HepG2 (cell line): ENCODE data around the gene CASZ1.

Experiments used
- ATF2 ChIP-seq: sonication (generic); formaldehyde crosslinking; IDR thresholded peaks from 2 replicates; pipeline ENCODE4 v1.4.0; 2020; ENCODE audit warnings: missing genetic modification reagents
- CHCHD3 ChIP-seq: sonication (generic); formaldehyde crosslinking; IDR thresholded peaks from 2 replicates; pipeline ENCODE4 v1.8.0; 2022; ENCODE audit warnings: mild to moderate bottlenecking, missing genetic modification reagents, moderate library complexity
- CHD2 ChIP-seq: IDR thresholded peaks from 2 replicates; pipeline ENCODE4 v1.6.1; 2011; ENCODE audit warnings: low read depth, low read length, improper control_type of control experiment
- CTCF ChIP-seq: sonication (generic); formaldehyde crosslinking; IDR thresholded peaks from 2 replicates; pipeline ENCODE4 v1.5.0; 2020; ENCODE audit warnings: mild to moderate bottlenecking, missing genetic modification reagents, moderate library complexity
- EED ChIP-seq: sonication (generic); formaldehyde crosslinking; IDR thresholded peaks from 2 replicates; pipeline ENCODE4 v1.5.0; 2020; ENCODE audit warnings: mild to moderate bottlenecking, missing genetic modification reagents
- NFRKB ChIP-seq: fragments of 450-650 bp; IDR thresholded peaks from 2 replicates; pipeline ENCODE4 v1.6.1; 2017
- POLR2A ChIP-seq, 2 experiments: IDR thresholded peaks; 2 replicates each; pipeline ENCODE4 v1.6.1; 2011; ENCODE audit warnings: low read depth in 2 of 2, low read length in 2 of 2, mild to moderate bottlenecking in 1 of 2, moderate library complexity in 1 of 2; ENCODE audit not compliant: insufficient read depth in 1 of 2
- ZBTB7A ChIP-seq: sonication (generic); formaldehyde crosslinking; IDR thresholded peaks from 2 replicates; pipeline ENCODE4 v1.8.0; 2022; ENCODE audit warnings: mild to moderate bottlenecking, missing genetic modification reagents
- ZNF235 ChIP-seq: sonication (generic); formaldehyde crosslinking; IDR thresholded peaks from 2 replicates; pipeline ENCODE4 v1.8.1; 2023; ENCODE audit warnings: mild to moderate bottlenecking, missing genetic modification reagents, borderline replicate concordance

- TF ChIP-seq CTCF (CRISPR knock-in tag) (no peak), ZBTB7A (CRISPR knock-in tag) (no peak), CHD2 (no peak), NFRKB (no peak), EED (CRISPR knock-in tag) (no peak), CHCHD3 (CRISPR knock-in tag) (no peak), POLR2A (IDR thresholded peaks at IDR 0.05; ENCODE audit: insufficient read depth in 1 of 2, low read depth in 2 of 2, low read length in 2 of 2) (no peak), ZNF235 (no peak), ATF2 (CRISPR knock-in tag) (no peak)
Observed at GRCh38 chr1:10781137-10781536, 15.3 kb downstream of the CASZ1 start.
